Measurements from ENCODE around the gene FRRS1.

The FRRS1 gene

GRCh38 chr1:99710994-99711393 lies 55.4 kb downstream of the FRRS1 start:
- H3K27ac Mint-ChIP-seq (ENCODE audit: low read depth) = no peak overlapping the region
- H3K27me3 Mint-ChIP-seq = no peaks in the 10 kb centered on the region
- no peak overlapping the region for H3K4me3 Mint-ChIP-seq
- H3K4me1 Mint-ChIP-seq = no peaks in the 10 kb centered on the region
- ATAC-seq (replicated peaks; ENCODE audit: extremely low read depth, poor library complexity, severe bottlenecking) (no peak), DNase-seq (ENCODE audit: low spot score in 2 of 2) (no peak)
- peaks cover 2% of the 10 kb centered on the region for H3K36me3 Mint-ChIP-seq (ENCODE audit: insufficient read depth)
- no peaks in the 10 kb centered on the region for H3K9me3 Mint-ChIP-seq

- Mint-ChIP-seq H3K9me3 (no peaks in the 10 kb centered on the region), H3K27ac (ENCODE audit: low read depth) (no peak overlapping the region), H3K36me3 (ENCODE audit: insufficient read depth) (peaks cover 2% of the 10 kb centered on the region), H3K4me1 (peaks cover 14% of the 10 kb centered on the region), H3K4me3 (no peak overlapping the region), H3K27me3 (peaks cover 16% of the 10 kb centered on the region)
- ATAC-seq (replicated peaks; ENCODE audit: extremely low read depth, poor library complexity, severe bottlenecking) (peak; percentile 46), DNase-seq (ENCODE audit: low spot score in 2 of 2) (peak in 1 of 2 donors; percentile 26)
These were observed 58.8 kb downstream of the FRRS1 start for GRCh38 chr1:99707535-99708142.

- no peak overlapping the region for H3K4me3 Mint-ChIP-seq
- H3K4me1 Mint-ChIP-seq = peaks cover 14% of the 10 kb centered on the region
- H3K27me3 Mint-ChIP-seq = peaks cover 39% of the 10 kb centered on the region
- peaks cover 2% of the 10 kb centered on the region for H3K36me3 Mint-ChIP-seq (ENCODE audit: insufficient read depth)
- ATAC-seq (replicated peaks; ENCODE audit: extremely low read depth, poor library complexity, severe bottlenecking) (no peak), DNase-seq (ENCODE audit: low spot score in 2 of 2) (no peak)
- no peak overlapping the region for H3K27ac Mint-ChIP-seq (ENCODE audit: low read depth)
- H3K9me3 Mint-ChIP-seq = no peaks in the 10 kb centered on the region
These were observed 61.0 kb downstream of the FRRS1 start for GRCh38 chr1:99705385-99705784.

GRCh38 chr1:99704356-99704816 lies 62.0 kb downstream of the FRRS1 start:
- H3K4me3 Mint-ChIP-seq = no peak overlapping the region
- no peaks in the 10 kb centered on the region for H3K9me3 Mint-ChIP-seq
- no peak overlapping the region for H3K27ac Mint-ChIP-seq (ENCODE audit: low read depth)
- H3K36me3 Mint-ChIP-seq (ENCODE audit: insufficient read depth) = peaks cover 2% of the 10 kb centered on the region
- ATAC-seq (replicated peaks; ENCODE audit: extremely low read depth, poor library complexity, severe bottlenecking) = no peak
- H3K4me1 Mint-ChIP-seq = peaks cover 14% of the 10 kb centered on the region
- H3K27me3 Mint-ChIP-seq = peaks cover 47% of the 10 kb centered on the region
- no peak for DNase-seq (ENCODE audit: low spot score in 2 of 2)

- H3K36me3 Mint-ChIP-seq (ENCODE audit: insufficient read depth) = peaks cover 2% of the 10 kb centered on the region
- peaks cover 61% of the 10 kb centered on the region for H3K27me3 Mint-ChIP-seq
These were observed 64.2 kb downstream of the FRRS1 start for GRCh38 chr1:99702221-99702620.

GRCh38 chr1:99700020-99700419 lies 66.4 kb downstream of the FRRS1 start:
- no peak overlapping the region for H3K4me3 Mint-ChIP-seq
- no peak for ATAC-seq (replicated peaks; ENCODE audit: extremely low read depth, poor library complexity, severe bottlenecking)
- H3K27ac Mint-ChIP-seq (ENCODE audit: low read depth) = no peak overlapping the region
- H3K27me3 Mint-ChIP-seq = peaks cover 77% of the 10 kb centered on the region
- H3K4me1 Mint-ChIP-seq = peaks cover 13% of the 10 kb centered on the region
- no peaks in the 10 kb centered on the region for H3K9me3 Mint-ChIP-seq
- DNase-seq (ENCODE audit: low spot score in 2 of 2) = no peak
- peaks cover 2% of the 10 kb centered on the region for H3K36me3 Mint-ChIP-seq (ENCODE audit: insufficient read depth)

More at GRCh38 chr1:99702221-99702620, 64.2 kb downstream of the FRRS1 start:
- H3K4me3 Mint-ChIP-seq = no peak overlapping the region
- DNase-seq (ENCODE audit: low spot score in 2 of 2) (no peak), ATAC-seq (replicated peaks; ENCODE audit: extremely low read depth, poor library complexity, severe bottlenecking) (no peak)
- H3K9me3 Mint-ChIP-seq = no peaks in the 10 kb centered on the region
- H3K27ac Mint-ChIP-seq (ENCODE audit: low read depth) = no peak overlapping the region
- H3K4me1 Mint-ChIP-seq = peaks cover 14% of the 10 kb centered on the region

- no peaks in the 10 kb centered on the region for H3K4me1 Mint-ChIP-seq
- no peaks in the 10 kb centered on the region for H3K36me3 Mint-ChIP-seq (ENCODE audit: insufficient read depth)
- H3K27ac Mint-ChIP-seq (ENCODE audit: low read depth) = no peak overlapping the region
- DNase-seq (ENCODE audit: low spot score in 2 of 2) (no peak), ATAC-seq (replicated peaks; ENCODE audit: extremely low read depth, poor library complexity, severe bottlenecking) (no peak)
- H3K9me3 Mint-ChIP-seq = no peaks in the 10 kb centered on the region
- no peak overlapping the region for H3K4me3 Mint-ChIP-seq
- H3K27me3 Mint-ChIP-seq = peaks cover 73% of the 10 kb centered on the region
These were observed 68.9 kb downstream of the FRRS1 start for GRCh38 chr1:99697580-99697979.

GRCh38 chr1:99696616-99697015 lies 69.8 kb downstream of the FRRS1 start:
- no peak overlapping the region for H3K27ac Mint-ChIP-seq (ENCODE audit: low read depth)
- no peak for DNase-seq (ENCODE audit: low spot score in 2 of 2)
- H3K27me3 Mint-ChIP-seq = peaks cover 73% of the 10 kb centered on the region

GRCh38 chr1:99691175-99691574 lies 75.3 kb downstream of the FRRS1 start:
- H3K36me3 Mint-ChIP-seq (ENCODE audit: insufficient read depth) = no peaks in the 10 kb centered on the region
- no peak overlapping the region for H3K4me3 Mint-ChIP-seq
- H3K27ac Mint-ChIP-seq (ENCODE audit: low read depth) = no peak overlapping the region
- H3K27me3 Mint-ChIP-seq = peaks cover 53% of the 10 kb centered on the region
- H3K4me1 Mint-ChIP-seq = no peaks in the 10 kb centered on the region
- no peaks in the 10 kb centered on the region for H3K9me3 Mint-ChIP-seq
- DNase-seq (ENCODE audit: low spot score in 2 of 2) (no peak), ATAC-seq (replicated peaks; ENCODE audit: extremely low read depth, poor library complexity, severe bottlenecking) (no peak)

More at GRCh38 chr1:99696616-99697015, 69.8 kb downstream of the FRRS1 start:
- H3K36me3 Mint-ChIP-seq (ENCODE audit: insufficient read depth) = no peaks in the 10 kb centered on the region
- no peaks in the 10 kb centered on the region for H3K4me1 Mint-ChIP-seq
- H3K4me3 Mint-ChIP-seq = no peak overlapping the region
- ATAC-seq (replicated peaks; ENCODE audit: extremely low read depth, poor library complexity, severe bottlenecking) = no peak
- no peaks in the 10 kb centered on the region for H3K9me3 Mint-ChIP-seq

GRCh38 chr1:99685516-99686180 lies 80.8 kb downstream of the FRRS1 start:
- DNase-seq (ENCODE audit: low spot score in 2 of 2) = no peak
- H3K36me3 Mint-ChIP-seq (ENCODE audit: insufficient read depth) = no peaks in the 10 kb centered on the region

GRCh38 chr1:99682291-99682751 lies 84.1 kb downstream of the FRRS1 start:
- Mint-ChIP-seq H3K36me3 (ENCODE audit: insufficient read depth) (no peaks in the 10 kb centered on the region), H3K27ac (ENCODE audit: low read depth) (no peak overlapping the region), H3K9me3 (no peaks in the 10 kb centered on the region), H3K4me1 (no peaks in the 10 kb centered on the region), H3K27me3 (peaks cover 9% of the 10 kb centered on the region), H3K4me3 (no peak overlapping the region)
- ATAC-seq (replicated peaks; ENCODE audit: extremely low read depth, poor library complexity, severe bottlenecking) = no peak
- no peak for DNase-seq (ENCODE audit: low spot score in 2 of 2)

More at GRCh38 chr1:99685516-99686180, 80.8 kb downstream of the FRRS1 start:
- Mint-ChIP-seq H3K27ac (ENCODE audit: low read depth) (no peak overlapping the region), H3K4me3 (no peak overlapping the region), H3K4me1 (no peaks in the 10 kb centered on the region), H3K9me3 (no peaks in the 10 kb centered on the region), H3K27me3 (peaks cover 20% of the 10 kb centered on the region)
- ATAC-seq (replicated peaks; ENCODE audit: extremely low read depth, poor library complexity, severe bottlenecking) = peak; percentile 60

GRCh38 chr1:99681583-99681982 lies 84.9 kb downstream of the FRRS1 start:
- H3K27ac Mint-ChIP-seq (ENCODE audit: low read depth) = no peak overlapping the region
- no peaks in the 10 kb centered on the region for H3K36me3 Mint-ChIP-seq (ENCODE audit: insufficient read depth)
- DNase-seq (ENCODE audit: low spot score in 2 of 2) = no peak
- no peak overlapping the region for H3K4me3 Mint-ChIP-seq
- H3K9me3 Mint-ChIP-seq = no peaks in the 10 kb centered on the region
- H3K27me3 Mint-ChIP-seq = peaks cover 9% of the 10 kb centered on the region
- ATAC-seq (replicated peaks; ENCODE audit: extremely low read depth, poor library complexity, severe bottlenecking) = no peak
- H3K4me1 Mint-ChIP-seq = no peaks in the 10 kb centered on the region

- Mint-ChIP-seq H3K9me3 (no peaks in the 10 kb centered on the region), H3K36me3 (ENCODE audit: insufficient read depth) (no peaks in the 10 kb centered on the region), H3K4me1 (no peaks in the 10 kb centered on the region), H3K27me3 (peaks cover 20% of the 10 kb centered on the region), H3K4me3 (no peak overlapping the region), H3K27ac (ENCODE audit: low read depth) (no peak overlapping the region)
- ATAC-seq (replicated peaks; ENCODE audit: extremely low read depth, poor library complexity, severe bottlenecking) (no peak), DNase-seq (ENCODE audit: low spot score in 2 of 2) (no peak)
These were observed 86.2 kb downstream of the FRRS1 start for GRCh38 chr1:99680270-99680669.

Data from central memory CD8-positive, alpha-beta T cell (primary cell).